ENCODE measurements around the gene RAB29.
A peak's percentile ranks its signal among the peaks of the same experiment; 100 is the strongest.
"Not testable (repeated sequence)": the region's sequence is repeated elsewhere in the genome, so short reads cannot be mapped to it uniquely, and the experiment has no call there.

The RAB29 gene

GRCh38 chr1:205760606-205761005 is 14.7 kb downstream of the RAB29 start:
- DNase-seq, result no peak

GRCh38 chr1:205756552-205756951 is 18.7 kb downstream of the RAB29 start:
- no peak for DNase-seq

GRCh38 chr1:205754857-205755256 is 20.4 kb downstream of the RAB29 start:
- no peak for DNase-seq

- peak in 1 of 2 experiments; percentile 8 for DNase-seq
Measured at GRCh38 chr1:205751036-205751651, 24.1 kb downstream of the RAB29 start.

GRCh38 chr1:205750138-205751035 is 24.9 kb downstream of the RAB29 start, which contains the start of gene NUCKS1:
TSS of gene NUCKS1 (minus strand) at chr1:205750182. CDS start at chr1:205749973, 209 bp downstream.
- DNase-seq, result peak; percentile 97 to 98

GRCh38 chr1:205749234-205750137 is 25.8 kb downstream of the RAB29 start:
- peak; percentile 89 to 93 for DNase-seq

GRCh38 chr1:205748403-205749233 is 26.7 kb downstream of the RAB29 start:
- DNase-seq, result peak; percentile 5 to 37

- DNase-seq, result no peak
Measured at GRCh38 chr1:205746757-205747412, 28.4 kb downstream of the RAB29 start.

GRCh38 chr1:205744403-205744802 is 30.9 kb downstream of the RAB29 start:
- no peak for DNase-seq

GRCh38 chr1:205743977-205744376 is 31.3 kb downstream of the RAB29 start:
- DNase-seq, result no peak

- no peak for DNase-seq
Measured at GRCh38 chr1:205741681-205742080, 33.6 kb downstream of the RAB29 start.

GRCh38 chr1:205739348-205740160 is 35.7 kb downstream of the RAB29 start:
- DNase-seq, result no peak

- no peak for DNase-seq
Measured at GRCh38 chr1:205735218-205735617, 40.1 kb downstream of the RAB29 start.

- DNase-seq, result no peak
Measured at GRCh38 chr1:205733438-205734175, 41.7 kb downstream of the RAB29 start.

- DNase-seq, result no peak
Measured at GRCh38 chr1:205729945-205730610, 45.2 kb downstream of the RAB29 start.

GRCh38 chr1:205726619-205727125 is 48.6 kb downstream of the RAB29 start:
- DNase-seq, result no peak

GRCh38 chr1:205725514-205725913 is 49.8 kb downstream of the RAB29 start:
- DNase-seq, result no peak

- DNase-seq, result not testable (repeated sequence)
Measured at GRCh38 chr1:205720740-205721139, 54.5 kb downstream of the RAB29 start.

- no peak for DNase-seq
Measured at GRCh38 chr1:205719762-205720161, 55.5 kb downstream of the RAB29 start.
